ENCODE results near the gene TBX5.

GRCh38 chr12:114361992-114362391 is 44.0 kb downstream of the TBX5 start:
- TF ChIP-seq POLR2A (IDR thresholded peaks at IDR 0.05; ENCODE audit: low read length): no peak
- TF ChIP-seq GATA1 (IDR thresholded peaks at IDR 0.05; ENCODE audit: low read depth, low read length): no peak

Data from erythroblast (primary cell).